Stimulated activated CD4-positive, alpha-beta T cell treated with anti-CD3 and anti-CD28 coated beads, TNF-alpha, amount 100 ng/mL, for 24 hours (primary cell): ENCODE results near the gene GTF2A1.

Experiments used
- DNase-seq, 3 experiments: peaks; one replicate each; pipeline ENCODE4 v3.0.0-alpha.2; 2020; ENCODE audit warnings: low read depth in 3 of 3

GTF2A1 gene

GRCh38 chr14:81137316-81137715 lies 83.4 kb downstream of the GTF2A1 start:
- DNase-seq, result no peak

- no peak for DNase-seq
These were observed 87.4 kb downstream of the GTF2A1 start for GRCh38 chr14:81133400-81133799.

GRCh38 chr14:81132468-81132867 lies 88.3 kb downstream of the GTF2A1 start:
- DNase-seq, result no peak

DNA sequence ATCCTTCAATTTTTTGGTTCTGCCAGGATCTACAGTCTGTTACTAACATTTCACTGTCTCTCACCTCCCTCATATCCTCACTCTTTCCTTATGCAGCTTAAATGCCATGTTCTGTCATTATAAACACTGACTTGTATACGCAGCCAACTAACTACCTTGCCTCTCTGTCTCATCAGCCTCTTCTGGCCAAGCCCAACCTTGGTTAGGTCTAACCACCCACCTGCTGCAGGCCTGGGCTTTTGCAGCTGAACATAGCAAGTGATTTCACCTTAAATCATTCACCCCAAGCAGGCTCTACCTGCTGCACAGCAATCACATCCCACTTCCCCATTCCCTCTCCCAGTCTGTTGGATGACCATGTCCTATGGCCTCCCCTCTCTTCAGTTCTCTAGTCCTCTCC lies 91.5 kb downstream of the GTF2A1 start:
- no peak for DNase-seq

DNA sequence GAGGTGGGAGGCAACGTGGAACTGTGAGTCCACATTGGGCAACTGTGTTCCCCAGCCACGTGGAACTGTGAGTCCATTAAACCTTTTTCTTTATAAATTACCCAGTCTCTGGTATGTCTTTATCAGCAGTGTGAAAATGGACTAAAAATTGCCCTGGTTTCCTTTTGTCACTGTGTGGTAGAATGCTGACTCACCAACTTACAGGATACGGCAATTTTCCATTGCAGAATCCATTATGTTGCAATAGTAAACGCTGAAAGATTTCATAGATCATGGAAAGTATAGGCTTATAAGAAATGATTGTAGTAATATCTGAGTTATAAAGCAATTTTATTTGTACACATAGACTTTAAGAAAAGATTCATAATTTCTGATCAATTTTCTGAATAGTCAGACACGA lies 93.0 kb downstream of the GTF2A1 start:
- no peak for DNase-seq

GRCh38 chr14:81125536-81125935 lies 95.2 kb downstream of the GTF2A1 start:
- no peak for DNase-seq
